CD4-positive, alpha-beta T cell treated with Interleukin-15 for 4 hours (primary cell): ENCODE measurements around the gene GATA5.
"Not testable (repeated sequence)": the region's sequence is repeated elsewhere in the genome, so short reads cannot be mapped to it uniquely, and the experiment has no call there.

Experiments
- DNase-seq: peaks from one replicate; pipeline ENCODE4 v3.0.0-alpha.2; 2020; ENCODE audit warnings: low spot score

The GATA5 gene

GRCh38 chr20:62504323-62504722 lies 28.5 kb upstream of the GATA5 start:
- DNase-seq, result no peak

GRCh38 chr20:62503401-62504178 lies 27.8 kb upstream of the GATA5 start:
- no peak for DNase-seq

GRCh38 chr20:62502496-62503095 lies 26.8 kb upstream of the GATA5 start:
- no peak for DNase-seq

DNA sequence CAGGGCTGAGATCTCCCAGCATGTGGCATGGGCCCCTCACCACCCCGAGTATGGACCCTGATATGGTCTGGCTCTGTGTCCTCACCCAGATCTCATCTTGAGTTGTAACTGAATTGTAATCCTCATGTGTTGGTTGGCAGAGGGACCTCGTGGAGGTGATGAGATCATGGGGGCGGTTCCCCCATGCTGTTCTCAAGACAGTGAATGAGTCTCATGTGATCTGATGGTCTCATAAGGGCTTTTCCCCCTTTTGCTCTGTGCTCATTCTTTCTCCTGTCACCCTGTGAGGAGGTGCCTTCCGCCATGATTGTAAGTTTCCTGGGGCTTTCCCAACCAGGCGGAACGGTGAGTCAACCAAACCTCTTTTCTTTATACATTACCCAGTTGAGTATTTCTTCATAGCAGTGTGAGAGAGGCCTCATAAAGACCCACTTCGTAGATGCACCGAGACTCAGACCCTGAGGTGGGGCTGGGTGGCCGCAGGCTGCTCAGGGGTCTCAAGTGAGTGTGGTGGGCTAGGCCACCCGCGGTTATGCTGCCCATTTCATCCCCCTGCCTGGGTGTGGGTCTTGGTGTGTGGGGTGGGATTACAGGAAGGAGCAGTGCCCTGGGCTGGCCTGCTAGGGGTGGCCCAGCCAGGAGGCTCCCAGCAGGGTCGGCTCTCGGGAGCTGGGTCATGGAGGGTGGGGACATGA lies 26.2 kb upstream of the GATA5 start:
- peak; percentile 79 for DNase-seq

DNA sequence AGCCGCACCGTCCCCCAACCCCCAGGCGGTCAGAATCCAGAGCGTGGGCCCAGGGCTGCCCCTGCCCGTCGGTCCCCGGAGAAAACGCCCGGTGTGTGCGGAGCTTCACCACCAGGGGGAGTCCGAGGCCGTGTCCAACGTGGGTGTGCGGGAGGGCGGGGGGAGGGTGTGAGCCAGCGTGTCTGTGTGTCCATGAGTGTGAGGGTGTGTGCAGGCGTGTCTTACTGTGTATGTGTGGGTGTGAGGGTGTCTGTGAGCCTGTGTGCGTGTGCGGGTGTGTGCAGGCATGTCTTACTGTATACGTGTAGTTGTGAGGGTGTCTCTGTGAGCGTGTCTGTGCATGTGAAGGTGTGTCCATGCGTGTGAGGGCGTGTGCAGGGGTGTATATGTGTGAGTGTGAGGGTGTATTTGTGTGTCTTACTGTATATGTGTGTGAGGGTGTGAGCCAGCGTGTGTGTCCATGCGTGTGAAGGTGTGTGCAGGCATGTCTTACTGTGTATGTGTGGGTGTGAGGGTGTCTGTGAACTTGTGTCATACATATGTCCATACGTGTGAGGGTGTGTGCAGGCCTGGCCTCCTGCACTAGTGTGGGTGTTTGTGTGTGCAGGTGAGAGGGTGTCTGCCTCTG lies 24.6 kb upstream of the GATA5 start:
- DNase-seq, result peak; percentile 77

DNA sequence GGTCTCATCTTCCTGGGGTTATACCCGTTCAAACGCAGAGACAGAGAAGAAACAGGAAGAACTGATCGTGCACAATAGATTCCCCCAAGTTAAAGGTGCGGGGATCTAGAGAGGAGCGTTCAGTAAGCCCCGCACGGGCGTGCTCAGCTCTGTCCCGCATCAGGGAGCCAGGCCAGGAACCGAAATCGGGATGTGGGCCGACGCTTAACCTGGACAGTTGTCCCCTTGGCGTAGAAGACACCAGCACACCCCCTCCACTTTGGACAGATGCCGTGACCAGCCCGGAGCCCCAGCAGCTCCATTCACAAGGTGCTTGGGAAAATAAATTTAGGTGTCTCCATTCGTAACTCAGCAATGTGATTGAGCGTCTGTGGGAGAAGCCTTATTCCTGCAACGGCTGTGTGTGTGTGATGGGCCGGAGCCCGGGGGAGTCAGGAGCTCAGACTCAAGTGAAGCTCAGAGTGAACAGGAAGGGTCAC lies 24.0 kb upstream of the GATA5 start:
- no peak for DNase-seq

DNA sequence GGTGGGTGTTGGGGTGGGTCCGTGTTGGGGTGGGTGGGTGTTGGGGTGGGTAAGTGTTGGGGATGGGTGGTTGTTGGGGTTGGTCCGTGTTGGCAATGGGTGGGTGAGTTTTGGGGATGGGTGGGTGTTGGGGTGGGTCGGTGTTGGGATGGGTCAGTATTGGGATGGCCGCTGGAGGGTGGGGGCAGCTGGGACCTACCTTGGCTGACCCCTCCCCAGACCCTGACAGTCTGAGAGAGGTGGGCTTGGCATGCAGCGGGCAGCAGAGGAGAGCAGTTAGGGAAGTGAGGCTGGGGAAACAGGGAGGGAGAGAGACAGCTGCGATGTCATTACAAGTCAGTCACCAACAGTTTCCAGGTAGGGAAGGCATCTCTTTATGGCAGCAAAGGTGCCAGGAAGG lies 23.1 kb upstream of the GATA5 start:
- no peak for DNase-seq

GRCh38 chr20:62496568-62497218 lies 20.9 kb upstream of the GATA5 start:
- no peak for DNase-seq

GRCh38 chr20:62495749-62496567 lies 20.2 kb upstream of the GATA5 start:
- DNase-seq, result no peak

DNA sequence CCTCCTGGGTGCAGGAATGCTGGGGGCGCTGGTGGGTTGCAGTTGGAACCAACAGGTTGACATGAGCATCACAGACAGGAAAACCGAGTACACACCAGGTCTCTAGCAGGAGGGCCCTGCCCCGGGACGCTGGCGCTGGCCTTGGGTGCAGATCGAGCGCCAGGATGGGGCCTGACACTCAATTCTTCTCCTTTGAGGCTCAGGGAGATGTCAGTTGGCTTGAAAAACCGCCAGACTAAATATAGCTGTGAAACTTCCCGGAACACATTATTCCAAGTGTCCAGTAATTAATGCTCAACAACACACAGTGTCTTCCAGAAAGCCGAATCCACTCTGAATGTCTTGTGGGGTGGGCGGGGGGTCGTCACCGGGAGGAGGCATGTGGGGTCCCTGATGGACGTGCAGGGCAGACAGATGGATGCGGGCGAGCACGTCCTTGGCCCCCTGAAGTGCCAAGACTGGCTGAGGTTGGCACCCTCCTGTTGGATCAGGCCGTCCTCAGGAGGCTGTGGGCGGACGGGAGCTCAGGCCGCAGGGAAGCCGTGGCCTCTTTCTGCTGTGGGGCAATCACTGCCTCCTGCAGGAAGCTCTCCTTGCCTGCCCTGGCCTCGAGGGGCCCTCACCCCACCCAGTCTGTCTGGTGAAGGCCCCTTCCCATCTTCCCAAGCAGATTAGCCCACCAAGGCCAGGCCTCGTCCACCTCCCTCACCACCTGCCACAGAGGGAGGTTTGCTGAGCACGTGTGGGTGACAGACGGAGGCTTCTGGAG lies 19.4 kb upstream of the GATA5 start:
- no peak for DNase-seq

GRCh38 chr20:62494537-62494936 lies 18.7 kb upstream of the GATA5 start:
- no peak for DNase-seq

- DNase-seq, result no peak
These were observed 18.1 kb upstream of the GATA5 start for GRCh38 chr20:62493886-62494285.

GRCh38 chr20:62493253-62493885 lies 17.6 kb upstream of the GATA5 start:
- no peak for DNase-seq

GRCh38 chr20:62492711-62493110 lies 16.9 kb upstream of the GATA5 start:
- DNase-seq, result no peak

DNA sequence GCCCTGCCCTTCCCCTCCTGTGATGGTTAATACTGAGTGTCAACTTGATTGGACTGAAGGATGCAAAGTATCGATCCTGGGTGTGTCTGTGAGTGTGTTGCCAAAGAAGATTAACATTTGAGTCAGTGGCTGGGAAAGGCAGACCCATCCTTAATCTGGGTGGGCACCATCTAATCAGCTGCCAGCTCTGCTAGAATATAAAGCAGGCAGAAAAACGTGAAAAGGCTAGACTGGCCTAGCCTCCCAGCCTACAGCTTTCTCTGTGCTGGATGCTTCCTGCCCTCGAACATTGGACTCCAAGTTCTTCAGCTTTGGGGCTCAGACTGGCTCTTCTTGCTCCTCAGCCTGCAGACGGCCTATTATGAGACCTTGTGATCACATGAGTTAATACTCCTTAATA lies 15.0 kb upstream of the GATA5 start:
- not testable (repeated sequence) for DNase-seq

GRCh38 chr20:62489932-62490263 lies 14.1 kb upstream of the GATA5 start:
- no peak for DNase-seq

DNA sequence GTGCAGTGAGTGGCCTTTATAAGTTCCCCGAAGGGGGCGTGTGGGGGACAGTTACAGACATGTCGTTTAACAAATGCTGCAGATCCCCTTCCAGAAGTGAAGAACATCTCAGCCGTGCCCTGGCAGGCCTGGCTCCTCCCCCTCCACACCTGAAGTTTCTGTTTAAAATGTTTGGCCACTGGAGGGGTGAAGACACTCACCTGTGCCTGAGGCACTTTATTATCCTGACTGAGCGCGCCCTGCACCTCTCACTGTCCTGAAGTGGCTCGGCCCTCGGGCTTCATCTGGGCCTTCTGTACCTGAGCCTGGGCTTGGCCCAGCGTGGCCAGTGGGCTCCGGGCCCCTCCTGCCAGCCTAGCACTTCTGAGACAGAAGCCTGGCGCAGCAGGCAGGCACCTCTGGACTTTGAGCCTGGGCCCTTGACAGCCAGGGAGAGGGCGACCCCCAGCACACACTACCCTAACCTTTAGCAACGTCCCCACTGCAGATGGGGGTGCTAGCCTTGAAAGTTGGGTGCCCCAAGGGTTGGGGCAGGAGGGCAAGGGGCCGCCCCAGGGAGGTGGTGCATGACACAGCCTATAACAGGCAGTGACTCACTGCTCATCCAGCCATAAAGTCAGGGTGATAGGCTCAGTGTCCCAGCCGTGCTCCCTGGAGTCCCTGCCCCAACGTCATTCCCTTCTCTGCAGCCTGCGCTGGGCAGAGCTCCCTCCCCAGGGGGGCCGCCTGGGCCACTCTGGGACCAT lies 13.6 kb upstream of the GATA5 start:
- DNase-seq, result no peak

- DNase-seq, result no peak
These were observed 12.7 kb upstream of the GATA5 start for GRCh38 chr20:62488470-62488869.
